ENCODE data around the gene ADGRD1.

- no peak for TF ChIP-seq CTCF (IDR thresholded peaks at IDR 0.05)
- TF ChIP-seq POLR2AphosphoS5 (IDR thresholded peaks at IDR 0.05): no peak
- TF ChIP-seq EP300 (IDR thresholded peaks at IDR 0.05): no peak
- TF ChIP-seq POLR2A (IDR thresholded peaks at IDR 0.05; ENCODE audit: low read depth): no peak
Measured at GRCh38 chr12:130951636-130952035, 2.1 kb upstream of the ADGRD1 start.

All from esophagus muscularis mucosa (tissue), 4 donors.